NCI-H446 (cell line): ENCODE measurements around the gene EXOC2.

ENCODE experiments used
- DNase-seq, 2 experiments: peaks; one replicate each; lab custom pipeline; 2025; lab: John Stamatoyannopoulos, UW

Gene EXOC2

DNA sequence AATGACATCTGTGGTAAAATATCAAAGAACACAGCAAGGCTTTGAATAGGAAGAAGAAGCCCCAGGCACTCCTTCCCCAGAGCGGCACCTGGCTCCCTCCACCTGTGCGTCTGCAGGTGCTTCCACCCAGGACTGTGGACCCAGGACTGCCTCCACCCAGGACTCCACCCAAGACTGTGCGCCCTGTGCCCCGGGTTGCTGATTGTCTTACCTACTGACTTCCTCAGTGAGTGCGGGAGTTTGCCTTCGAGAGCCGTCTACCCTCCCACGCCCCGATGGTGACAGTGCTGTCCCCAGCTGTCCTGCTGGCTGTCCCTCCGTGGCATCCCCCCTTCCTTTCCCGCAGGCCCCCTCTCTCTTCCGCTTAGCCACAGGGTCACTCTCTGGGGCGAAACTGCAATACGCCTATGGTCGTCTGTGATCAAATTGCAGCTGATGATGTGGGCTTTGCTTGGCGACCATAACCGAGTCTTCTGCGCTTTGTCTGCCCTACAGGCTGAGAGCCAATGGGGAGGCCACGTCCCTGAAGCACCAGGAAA lies 249.2 kb downstream of the EXOC2 start:
- no peak for DNase-seq

DNA sequence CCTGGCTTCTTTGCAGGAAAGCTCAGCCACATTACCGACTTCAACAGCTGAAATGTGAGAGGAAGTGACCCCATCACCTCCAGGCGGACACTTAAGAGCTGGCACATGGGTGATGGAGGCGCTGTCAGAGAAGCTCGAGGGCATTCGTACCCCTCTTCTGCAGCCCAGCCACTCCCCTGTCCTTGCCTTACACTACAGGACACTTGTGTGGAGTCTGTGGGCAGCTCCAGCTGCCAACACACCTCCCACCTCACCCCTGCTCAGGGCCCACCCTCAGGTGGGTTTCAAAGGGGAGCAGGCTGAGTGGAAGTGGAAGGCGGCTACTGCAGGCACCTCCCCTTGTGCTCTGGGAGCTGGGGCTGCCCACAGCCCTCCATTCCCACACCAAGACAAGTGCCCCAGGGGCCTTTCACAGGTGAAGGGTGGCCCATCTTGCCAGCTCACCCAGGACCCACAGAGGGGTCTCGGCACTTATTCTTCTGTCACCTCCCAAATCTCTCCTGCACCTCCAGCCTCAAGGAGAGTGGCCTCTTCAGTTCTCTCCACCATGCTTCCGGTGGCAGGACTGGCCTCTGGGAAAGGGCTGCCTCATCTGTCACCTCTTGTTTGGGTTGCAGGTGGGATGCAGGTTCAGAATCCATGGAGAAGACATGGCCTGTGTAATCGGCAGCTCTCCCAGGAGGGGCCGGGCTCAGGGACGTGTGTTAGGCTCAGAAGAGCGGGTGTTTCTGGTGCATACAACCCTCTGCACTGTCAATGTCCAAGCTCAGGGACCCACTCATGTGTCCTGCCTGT lies 251.6 kb downstream of the EXOC2 start:
- DNase-seq: no peak

DNA sequence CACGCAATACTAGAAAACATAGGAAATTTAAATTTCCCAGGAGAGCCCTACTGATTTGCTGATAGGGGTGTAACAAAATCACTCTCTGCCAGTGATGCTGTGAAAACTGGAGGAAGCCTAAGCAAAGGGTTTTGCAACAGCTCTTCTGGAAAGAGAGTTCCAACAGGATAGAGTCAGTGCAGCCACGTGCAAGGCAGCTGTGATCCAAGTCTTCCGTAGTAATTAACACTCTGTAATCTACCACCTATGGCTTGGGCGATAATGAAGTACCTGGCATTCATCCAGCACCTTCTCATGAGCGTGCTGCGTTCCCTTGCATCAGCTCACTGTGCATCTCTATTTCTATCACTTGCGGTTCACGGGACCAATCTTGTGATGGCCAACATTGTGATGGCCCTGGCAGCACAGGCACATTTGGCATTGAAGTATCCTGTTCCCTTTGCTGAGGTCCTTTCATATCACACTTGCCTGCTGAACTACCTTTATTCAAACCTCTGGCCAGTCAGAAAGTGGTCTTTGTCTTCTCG lies 253.2 kb downstream of the EXOC2 start:
- DNase-seq: peak in 1 of 2 experiments; percentile 5

DNA sequence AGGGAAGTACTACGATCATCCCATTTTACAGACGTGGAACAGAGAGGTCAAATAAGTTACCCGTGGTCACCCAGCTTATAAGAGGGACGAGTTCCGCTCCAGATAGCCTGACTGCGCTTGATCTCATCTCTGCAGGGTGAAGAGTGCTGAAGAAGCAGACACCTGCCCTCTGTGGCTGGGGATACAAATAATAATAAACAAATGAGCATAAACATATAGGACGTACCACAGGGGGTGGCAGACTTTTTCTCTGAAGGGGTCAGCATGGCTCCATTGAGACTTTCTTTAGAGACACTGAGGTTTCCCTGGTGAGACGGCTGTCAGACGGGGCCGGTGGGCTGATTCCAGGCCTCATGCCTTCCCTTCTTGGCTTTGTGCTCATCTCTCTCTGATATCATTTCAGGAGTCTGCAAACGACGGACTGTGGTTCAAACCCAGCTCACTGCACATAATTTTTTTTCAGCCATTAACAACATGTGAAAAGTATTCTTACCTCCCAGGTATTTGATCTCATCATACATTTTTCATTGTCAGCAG lies 254.2 kb downstream of the EXOC2 start:
- no peak for DNase-seq

DNA sequence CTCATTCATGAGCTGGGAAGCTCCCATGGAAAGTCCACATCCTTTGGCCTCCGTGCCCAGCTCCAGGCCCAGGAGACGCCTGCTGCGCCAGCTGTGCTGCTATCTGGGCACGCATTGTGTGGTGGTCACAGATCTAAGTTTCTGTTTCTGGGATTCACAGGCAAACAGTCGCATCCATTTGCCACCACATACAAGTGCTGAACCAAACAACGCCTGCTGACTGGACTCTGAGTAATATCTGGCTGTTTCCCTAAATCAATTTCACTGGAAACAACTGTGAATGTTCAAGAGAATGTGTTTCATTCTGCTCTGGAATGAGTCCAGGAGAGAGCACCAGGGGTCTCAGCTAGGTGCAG lies 255.9 kb downstream of the EXOC2 start:
- DNase-seq: no peak

DNA sequence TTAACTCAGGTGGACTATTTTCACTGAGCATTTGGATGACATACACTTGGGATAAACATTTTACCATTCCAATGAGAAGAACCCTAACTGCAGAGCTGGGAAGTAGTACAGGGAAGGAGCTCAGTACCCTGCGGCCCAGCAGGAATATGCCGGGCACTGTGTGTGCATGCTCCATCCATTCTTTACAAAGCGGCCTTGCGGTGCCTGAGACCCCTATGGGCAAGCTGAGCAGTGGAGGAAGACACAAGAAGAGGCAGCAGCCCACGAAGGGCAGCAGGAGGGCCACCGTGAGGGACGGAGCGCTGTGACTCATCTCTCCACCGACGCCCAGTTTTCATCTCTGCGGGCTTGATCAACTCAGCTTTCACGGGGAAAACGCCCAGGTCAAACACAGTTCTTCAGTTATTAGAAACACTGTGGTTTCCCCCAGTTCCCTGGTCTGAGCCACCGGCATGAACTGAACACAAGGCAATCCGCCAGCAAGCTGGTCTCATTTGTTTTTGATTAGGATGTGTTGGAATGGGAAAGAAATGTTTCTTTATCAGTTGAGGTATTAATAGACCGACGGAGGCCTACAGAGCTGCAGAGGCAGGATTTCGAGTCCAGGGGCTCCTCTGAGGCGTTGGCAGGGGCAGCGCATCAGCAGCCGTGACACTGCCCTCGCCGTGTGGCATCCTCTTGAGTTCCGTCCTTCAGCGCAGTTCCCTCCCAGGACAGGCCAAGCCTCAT lies 256.5 kb downstream of the EXOC2 start:
- no peak for DNase-seq

DNA sequence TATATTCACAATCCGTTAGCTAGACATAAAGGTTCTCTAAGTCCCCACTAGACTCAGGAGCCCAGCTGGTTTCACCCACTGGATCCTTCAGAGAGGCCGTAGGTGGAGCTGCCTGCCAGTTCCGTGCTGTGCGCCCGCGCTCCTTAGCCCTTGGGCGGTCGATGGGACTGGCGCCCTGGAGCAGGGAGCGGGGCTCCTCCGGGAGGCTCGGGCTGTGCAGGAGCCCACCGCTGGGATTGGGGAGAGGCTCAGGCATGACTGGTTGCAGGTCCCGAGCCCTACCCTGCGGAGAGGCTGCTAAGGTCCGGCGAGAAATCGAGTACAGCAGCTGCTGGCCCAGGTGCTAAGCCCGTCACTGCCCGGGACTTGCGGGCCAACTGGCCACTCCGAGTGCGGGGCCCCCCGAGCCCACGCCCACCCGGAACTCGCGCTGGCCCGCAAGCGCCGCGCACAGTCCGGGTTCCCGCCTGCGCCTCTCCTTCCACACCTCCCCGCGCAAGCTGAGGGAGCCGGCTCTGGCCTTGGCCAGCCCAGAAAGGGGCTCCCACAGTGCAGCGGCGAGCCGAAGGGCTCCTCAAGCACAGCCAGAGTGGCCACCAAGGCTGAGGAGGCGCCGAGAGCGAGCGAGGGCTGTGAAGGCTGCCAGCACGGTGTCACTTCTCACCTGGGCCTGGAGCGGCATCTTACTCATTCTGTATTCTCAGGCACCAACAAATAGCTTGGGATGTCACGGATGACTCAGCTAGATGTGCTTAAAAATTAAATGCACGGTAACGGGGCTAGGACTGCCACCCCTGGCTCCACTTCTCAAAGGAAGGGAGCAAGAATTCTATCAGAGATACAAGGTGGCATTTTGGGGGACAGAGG lies 257.3 kb downstream of the EXOC2 start:
- no peak for DNase-seq
